K562 (cell line): ENCODE data around the gene SVBP. TPM values are rescaled to one million over a fixed set of nuclear protein-coding genes. Genes with fewer than 3 reads are reported as not detected.

Experiments
- BRCA1 ChIP-seq, 2 experiments: fragments of 450-650 bp in 1 of 2; sonication (generic) in 1 of 2; formaldehyde crosslinking in 1 of 2; IDR thresholded peaks; 2 replicates each; pipeline versions ENCODE4 v1.5.0 to v1.6.1; 2017 to 2020; ENCODE audit warnings: mild to moderate bottlenecking in 1 of 2, missing genetic modification reagents in 1 of 2
- C11orf30 ChIP-seq: fragments of 450-650 bp; IDR thresholded peaks from 2 replicates; pipeline ENCODE4 v1.6.1; 2016; ENCODE audit warnings: low read depth, mild to moderate bottlenecking
- CTCF ChIP-seq, 3 experiments: IDR thresholded peaks in 2 of 3; conservative IDR thresholded peaks in 1 of 3; 2 replicates each; pipeline ENCODE4 v1.5.1; 2011 to 2012; ENCODE audit warnings: low read length in 3 of 3, mild to moderate bottlenecking in 3 of 3, control low read depth in 2 of 3, improper control_type of control experiment in 1 of 3, inconsistent platforms in 1 of 3, low read depth in 1 of 3, mixed read lengths in 1 of 3, moderate library complexity in 1 of 3; ENCODE audit not compliant: insufficient read depth in 2 of 3
- E4F1 ChIP-seq: fragments of 250-450 bp; sonication (Bioruptor Pico); IDR thresholded peaks from 2 replicates; pipeline ENCODE4 v1.5.0; 2021; ENCODE audit warnings: mild to moderate bottlenecking, borderline replicate concordance
- FOXJ3 ChIP-seq: sonication (generic); formaldehyde crosslinking; IDR thresholded peaks from 2 replicates; pipeline ENCODE4 v1.4.0; 2020; ENCODE audit warnings: mild to moderate bottlenecking, missing genetic modification reagents
- HINFP ChIP-seq: fragments of 450-650 bp; conservative IDR thresholded peaks from 2 replicates; pipeline ENCODE4 v1.6.1; 2016; ENCODE audit warnings: missing genetic modification characterization, low read depth, mild to moderate bottlenecking, control low read depth, missing compliant biosample characterization
- KLF13 ChIP-seq: fragments of 450-650 bp; IDR thresholded peaks from 2 replicates; pipeline ENCODE4 v1.6.1; 2016; ENCODE audit warnings: missing genetic modification characterization, low read depth, mild to moderate bottlenecking, missing compliant biosample characterization, moderate library complexity, borderline replicate concordance
- LEF1 ChIP-seq: fragments of 450-650 bp; IDR thresholded peaks from 2 replicates; pipeline ENCODE4 v1.6.1; 2016; ENCODE audit warnings: mild to moderate bottlenecking
- MLLT1 ChIP-seq, 2 experiments: fragments of 450-650 bp; IDR thresholded peaks; 2 replicates each; pipeline ENCODE4 v1.6.1; 2016
- NCOA2 ChIP-seq, 2 experiments: fragments of 450-650 bp; IDR thresholded peaks; 2 replicates each; pipeline ENCODE4 v1.6.1; 2018; ENCODE audit warnings: mild to moderate bottlenecking in 2 of 2, moderate library complexity in 1 of 2; ENCODE audit not compliant: partially characterized antibody in 2 of 2
- PHTF2 ChIP-seq: fragments of 250-450 bp; sonication (Bioruptor Pico); IDR thresholded peaks from 2 replicates; pipeline ENCODE4 v1.5.0; 2021; ENCODE audit warnings: mild to moderate bottlenecking
- RHOXF2B ChIP-seq: fragments of 250-450 bp; sonication (Bioruptor Pico); conservative IDR thresholded peaks from 2 replicates; pipeline ENCODE4 v1.5.1; 2021
- ZFX ChIP-seq: sonication (generic); formaldehyde crosslinking; IDR thresholded peaks from 2 replicates; pipeline ENCODE4 v1.8.0; 2022; ENCODE audit warnings: mild to moderate bottlenecking, missing genetic modification reagents, moderate library complexity
- ZNF24 ChIP-seq: fragments of 450-650 bp; IDR thresholded peaks from 2 replicates; pipeline ENCODE4 v1.6.1; 2016
- ZNF449 ChIP-seq: fragments of 250-450 bp; sonication (Bioruptor Pico); IDR thresholded peaks from 2 replicates; pipeline ENCODE4 v1.8.0; 2022; ENCODE audit warnings: moderate library complexity, mild to moderate bottlenecking, inconsistent platforms
- polyA plus RNA-seq, 8 experiments: library from polyadenylated mRNA; depleted of rRNA in 4 of 8; stranded (reverse) in 5 of 8; unstranded in 3 of 8; fragments of >200 nt; fragmentation: Nextera tagmentation in 2 of 8; fragmentation: Illumina TruSeq in 1 of 8; extraction: Ambion mirVana in 2 of 8; extraction: Trizol in 1 of 8; gene quantifications; 2 replicates each; pipeline versions ENCODE4 v1.2.1 to v1.2.3, GENCODE V29; 2011 to 2014; ENCODE audit warnings: inconsistent platforms in 1 of 8, missing spikeins in 1 of 8
- total RNA-seq, 7 experiments: library from RNA; depleted of rRNA in 6 of 7; stranded (reverse); fragments of >200 nt in 6 of 7; fragmentation: Illumina TruSeq in 2 of 7; extraction: Trizol in 2 of 7; gene quantifications; 2 replicates each; pipeline versions ENCODE4 v1.2.1 to v1.2.3, GENCODE V29; 2011 to 2021; ENCODE audit warnings: low replicate concordance in 1 of 7

SVBP gene
- total and polyA plus RNA-seq, 9 of the 15 experiments (the other 6 are each of a cell fraction or from before 2014, with no cell fraction given), result 31.7 to 49.7 (median 40.0) TPM

GRCh38 chr1:42767510-42768000 is 49.6 kb downstream of the SVBP start (continued):
- no peak for TF ChIP-seq E4F1
- peak; percentile 55; the same call in 1 of the 2 replicates for TF ChIP-seq KLF13 (tag)
- no peak for TF ChIP-seq ZNF449 (CRISPR knock-in tag)
- TF ChIP-seq MLLT1 (IDR thresholded peaks at IDR 0.05), result peak in 1 of 2 experiments; percentile 31; a peak in 1 of 4 replicates
- no peak for TF ChIP-seq CTCF (IDR thresholded peaks at IDR 0.05 in 2 of 3, conservative IDR thresholded peaks at IDR 0.05 in 1 of 3; ENCODE audit: insufficient read depth in 2 of 3, low read depth in 1 of 3, low read length in 3 of 3)
- TF ChIP-seq C11orf30, result no peak
- TF ChIP-seq PHTF2 (CRISPR knock-in tag), result no peak
- no peak for TF ChIP-seq RHOXF2B (CRISPR knock-in tag)
- TF ChIP-seq ZNF24, result 0 out of 2 replicates have a peak, but pooled peaks have one; percentile 35
- TF ChIP-seq LEF1, result no peak
- TF ChIP-seq NCOA2 (IDR thresholded peaks at IDR 0.05; ENCODE audit: partially characterized antibody in 2 of 2), result no peak
- no peak for TF ChIP-seq BRCA1 (IDR thresholded peaks at IDR 0.05)
- TF ChIP-seq BRCA1 (CRISPR knock-in tag; IDR thresholded peaks at IDR 0.05), result no peak
- no peak for TF ChIP-seq ZFX (CRISPR knock-in tag)
- no peak for TF ChIP-seq HINFP (tag)
- no peak for TF ChIP-seq FOXJ3 (CRISPR knock-in tag)
